PC-9 (cell line): ENCODE results near the gene CCNH. TPM values are rescaled to one million over a fixed set of nuclear protein-coding genes. Genes with fewer than 3 reads are reported as not detected.

Source experiments
- BruUV-seq: library from RNA; stranded (reverse); fragments of 400-500 nt; replicated peaks from 2 replicates; lab custom pipeline; 2021; lab: Mats Ljungman, UMichigan
- CTCF ChIA-PET: fragments of 300-600 bp; sonication (Branson Sonifier 250); formaldehyde crosslinking; loops from one replicate; lab custom pipeline; 2022; ENCODE audit warnings: antibody characterized with exemption; lab: Charles Lee
- POLR2A ChIA-PET: fragments of 300-600 bp; sonication (Branson Sonifier 250); formaldehyde crosslinking; loops from one replicate; lab custom pipeline; 2022; ENCODE audit warnings: antibody characterized with exemption; ENCODE audit not compliant: unreplicated experiment; lab: Charles Lee
- DNase-seq, 2 experiments: peaks; one replicate each; pipeline versions ENCODE4 v3.0.0 to v3.0.0-alpha.2; 2015 to 2022; ENCODE audit warnings: mixed read lengths in 1 of 2
- H2AFZ ChIP-seq: fragments of 200-600 bp; sonication (generic); 2 replicates; pipeline ENCODE4 v1.8.1; 2017; ENCODE audit warnings: antibody characterized with exemption
- H3F3A ChIP-seq: fragments of 200-600 bp; sonication (generic); 2 replicates; pipeline ENCODE4 v1.8.1; 2017; ENCODE audit warnings: antibody characterized with exemption, mild to moderate bottlenecking, low read depth; ENCODE audit not compliant: insufficient read depth
- H3K27ac ChIP-seq: fragments of 200-600 bp; sonication (generic); 2 replicates; pipeline ENCODE4 v1.6.1; 2016; ENCODE audit warnings: mixed run types
- H3K27me3 ChIP-seq: fragments of 200-600 bp; sonication (generic); 2 replicates; pipeline ENCODE4 v1.6.1; 2016; ENCODE audit warnings: low read depth, mixed run types; ENCODE audit not compliant: insufficient read depth
- H3K36me3 ChIP-seq: fragments of 200-600 bp; sonication (generic); 2 replicates; pipeline ENCODE4 v1.6.1; 2016; ENCODE audit warnings: low read depth, mixed run types
- H3K4me1 ChIP-seq: fragments of 200-600 bp; sonication (generic); replicated peaks from 2 replicates; pipeline ENCODE4 v1.6.1; 2016; ENCODE audit warnings: mixed run types; ENCODE audit not compliant: insufficient read depth
- H3K4me2 ChIP-seq: fragments of 200-600 bp; sonication (generic); 2 replicates; pipeline ENCODE4 v1.6.1; 2017; ENCODE audit warnings: mixed run types
- H3K4me3 ChIP-seq: fragments of 200-600 bp; sonication (generic); 2 replicates; pipeline ENCODE4 v1.6.1; 2016; ENCODE audit warnings: mixed run types
- H3K79me2 ChIP-seq: fragments of 200-600 bp; sonication (generic); 2 replicates; pipeline ENCODE4 v1.6.1; 2017; ENCODE audit warnings: low read depth, mixed run types
- H3K9me2 ChIP-seq: fragments of 200-600 bp; sonication (generic); 2 replicates; pipeline ENCODE4 v1.8.1; 2017; ENCODE audit warnings: mild to moderate bottlenecking; ENCODE audit not compliant: insufficient read depth
- H3K9me3 ChIP-seq: fragments of 200-600 bp; sonication (generic); 2 replicates; pipeline ENCODE4 v1.8.1; 2016; ENCODE audit warnings: low read depth; ENCODE audit not compliant: insufficient read depth
- H4K20me1 ChIP-seq: fragments of 200-600 bp; sonication (generic); 2 replicates; pipeline ENCODE4 v1.8.1; 2017; ENCODE audit not compliant: insufficient read depth
- CTCF ChIP-seq: fragments of 200-600 bp; sonication (generic); conservative IDR thresholded peaks from 2 replicates; pipeline ENCODE4 v1.6.1; 2017; ENCODE audit warnings: mixed run types, antibody characterized with exemption, mild to moderate bottlenecking, moderate library complexity
- EZH2 ChIP-seq: fragments of 200-600 bp; sonication (generic); IDR thresholded peaks from 2 replicates; pipeline ENCODE4 v1.8.0; 2017; ENCODE audit warnings: antibody characterized with exemption, low read depth
- intact Hi-C: fragments of 100-400 bp; cut with micrococcal nuclease; formaldehyde crosslinking; loops from one replicate; pipeline ENCODE4 v1.10.0; 2022; ENCODE audit not compliant: unreplicated experiment
- total RNA-seq: library from RNA; stranded (reverse); gene quantifications from 2 replicates; pipeline ENCODE4 v1.2.3, GENCODE V29; 2021

The CCNH gene
- total RNA-seq, 1 experiment from 2014 or later, result 38.5 TPM

- DNase-seq, result no peak
- Histone ChIP-seq H3K9me3 (no peaks in the 10 kb centered on the region), H3K27me3 (no peaks in the 10 kb centered on the region), H3F3A (no peaks in the 10 kb centered on the region), H3K27ac (no peak overlapping the region), H3K36me3 (0 out of 2 replicates have a peak, but pooled peaks cover 9% of the 10 kb centered on the region), H4K20me1 (no peaks in the 10 kb centered on the region), H3K9me2 (no peaks in the 10 kb centered on the region), H3K79me2 (no peaks in the 10 kb centered on the region), H3K4me2 (no peak overlapping the region), H3K4me1 (no peaks in the 10 kb centered on the region), H2AFZ (no peak overlapping the region), H3K4me3 (no peak overlapping the region)
- no peak for TF ChIP-seq CTCF
- TF ChIP-seq EZH2, result no peak
- ChIA-PET CTCF (no interaction called here), POLR2A (no interaction called here)
- no TSS peak for BruUV-seq
- intact Hi-C loops, result no loop called here
These were observed 64.9 kb downstream of the CCNH start for GRCh38 chr5:87347841-87348240.

- Histone ChIP-seq H3K9me3 (no peaks in the 10 kb centered on the region), H3K4me2 (no peak overlapping the region), H2AFZ (no peak overlapping the region), H3K4me1 (no peaks in the 10 kb centered on the region), H3K36me3 (0 out of 2 replicates have a peak, but pooled peaks cover 12% of the 10 kb centered on the region), H3K27ac (no peak overlapping the region), H3K4me3 (no peak overlapping the region), H3K27me3 (no peaks in the 10 kb centered on the region), H3K79me2 (no peaks in the 10 kb centered on the region), H3K9me2 (no peaks in the 10 kb centered on the region), H4K20me1 (no peaks in the 10 kb centered on the region), H3F3A (no peaks in the 10 kb centered on the region)
- no peak for DNase-seq
- CTCF ChIA-PET, result no interaction called here
- intact Hi-C loops, result no loop called here
- TF ChIP-seq CTCF (no peak), EZH2 (no peak)
- POLR2A ChIA-PET, result no interaction called here
- BruUV-seq, result no TSS peak
These were observed 65.5 kb downstream of the CCNH start for GRCh38 chr5:87347272-87347671.

Other genes with a start within 250 kb of the CCNH start
- 55.0 and 66.6 TPM in 2 replicates for gene RASA1, start 145.0 kb downstream of the CCNH start, total RNA-seq